Measurements from ENCODE around the gene GIT1.

DNA sequence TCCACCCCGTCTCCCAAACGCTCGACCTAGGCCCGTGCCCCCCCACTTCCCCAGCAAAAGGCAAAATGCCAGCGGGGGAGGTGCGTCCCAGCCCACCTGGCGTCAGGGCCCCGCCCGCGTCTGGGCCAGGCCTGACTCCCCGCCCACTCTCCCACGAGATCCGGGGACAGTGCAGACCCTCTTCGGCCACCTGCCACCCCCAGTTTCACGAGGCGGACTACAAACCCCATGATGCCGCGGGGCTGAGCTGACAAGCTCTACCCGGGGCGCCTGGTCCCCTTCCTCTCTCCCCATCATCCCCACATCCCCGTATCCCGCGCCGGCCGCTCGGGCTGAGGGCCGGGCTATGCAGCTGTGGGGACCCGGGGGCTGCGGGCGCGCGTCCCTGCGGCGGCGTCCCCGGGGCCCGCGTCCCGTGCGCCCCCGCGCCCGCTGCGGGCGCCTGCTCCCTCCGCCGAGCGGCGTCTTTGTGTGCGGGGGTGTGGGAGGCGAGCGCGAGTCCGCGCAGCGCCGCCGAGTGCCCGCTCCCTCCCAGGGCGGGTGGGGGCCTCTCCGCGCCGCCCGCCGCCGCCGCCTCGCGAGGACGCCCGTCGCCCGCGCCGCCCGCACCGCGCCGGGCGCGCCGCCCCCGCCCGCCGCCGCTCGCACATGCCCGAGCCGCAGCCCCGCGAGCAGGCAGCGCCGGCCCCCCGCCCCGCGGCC lies 3.6 kb upstream of the GIT1 start, which contains the start of gene ANKRD13B:
- TF ChIP-seq, protein P1, sequence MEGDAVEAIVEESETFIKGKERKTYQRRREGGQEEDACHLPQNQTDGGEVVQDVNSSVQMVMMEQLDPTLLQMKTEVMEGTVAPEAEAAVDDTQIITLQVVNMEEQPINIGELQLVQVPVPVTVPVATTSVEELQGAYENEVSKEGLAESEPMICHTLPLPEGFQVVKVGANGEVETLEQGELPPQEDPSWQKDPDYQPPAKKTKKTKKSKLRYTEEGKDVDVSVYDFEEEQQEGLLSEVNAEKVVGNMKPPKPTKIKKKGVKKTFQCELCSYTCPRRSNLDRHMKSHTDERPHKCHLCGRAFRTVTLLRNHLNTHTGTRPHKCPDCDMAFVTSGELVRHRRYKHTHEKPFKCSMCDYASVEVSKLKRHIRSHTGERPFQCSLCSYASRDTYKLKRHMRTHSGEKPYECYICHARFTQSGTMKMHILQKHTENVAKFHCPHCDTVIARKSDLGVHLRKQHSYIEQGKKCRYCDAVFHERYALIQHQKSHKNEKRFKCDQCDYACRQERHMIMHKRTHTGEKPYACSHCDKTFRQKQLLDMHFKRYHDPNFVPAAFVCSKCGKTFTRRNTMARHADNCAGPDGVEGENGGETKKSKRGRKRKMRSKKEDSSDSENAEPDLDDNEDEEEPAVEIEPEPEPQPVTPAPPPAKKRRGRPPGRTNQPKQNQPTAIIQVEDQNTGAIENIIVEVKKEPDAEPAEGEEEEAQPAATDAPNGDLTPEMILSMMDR (IDR thresholded peaks at IDR 0.05; ENCODE audit: low read length) = no peak
- TF ChIP-seq EZH2 (IDR thresholded peaks at IDR 0.05; ENCODE audit: borderline replicate concordance, low read length) = no peak
